DMS114 treated with DMSO at 0.1 percent for 48 hours (cell line): Measurements from ENCODE around the gene WWOX.

Experiments used
- DNase-seq: peaks from one replicate; lab custom pipeline; 2025; ENCODE audit not compliant: unreplicated experiment; lab: John Stamatoyannopoulos, UW

The WWOX gene

GRCh38 chr16:78994135-78994745, 894.8 kb downstream of the WWOX start:
- no peak for DNase-seq

GRCh38 chr16:78995441-78995840, 896.0 kb downstream of the WWOX start:
- no peak for DNase-seq

GRCh38 chr16:78996790-78997189, 897.3 kb downstream of the WWOX start:
- no peak for DNase-seq

- no peak for DNase-seq
Measured at GRCh38 chr16:78998879-78999278, 899.4 kb downstream of the WWOX start.

GRCh38 chr16:79001156-79001967, 901.9 kb downstream of the WWOX start:
- no peak for DNase-seq

- no peak for DNase-seq
Measured at GRCh38 chr16:79003026-79003609, 903.7 kb downstream of the WWOX start.

GRCh38 chr16:79004309-79004708, 904.9 kb downstream of the WWOX start:
- DNase-seq, result no peak

GRCh38 chr16:79005096-79005495, 905.6 kb downstream of the WWOX start:
- DNase-seq, result no peak

- no peak for DNase-seq
Measured at GRCh38 chr16:79006206-79006605, 906.8 kb downstream of the WWOX start.

GRCh38 chr16:79006765-79007164, 907.3 kb downstream of the WWOX start:
- no peak for DNase-seq

GRCh38 chr16:79007614-79008013, 908.2 kb downstream of the WWOX start:
- no peak for DNase-seq

- no peak for DNase-seq
Measured at GRCh38 chr16:79008036-79008868, 908.8 kb downstream of the WWOX start.

- DNase-seq, result no peak
Measured at GRCh38 chr16:79008869-79009179, 909.4 kb downstream of the WWOX start.

GRCh38 chr16:79009896-79010295, 910.4 kb downstream of the WWOX start:
- no peak for DNase-seq

- DNase-seq, result no peak
Measured at GRCh38 chr16:79011282-79011681, 911.8 kb downstream of the WWOX start.

GRCh38 chr16:79012671-79013434, 913.4 kb downstream of the WWOX start:
- DNase-seq, result no peak

- DNase-seq, result no peak
Measured at GRCh38 chr16:79013930-79014660, 914.6 kb downstream of the WWOX start.

- no peak for DNase-seq
Measured at GRCh38 chr16:79018650-79019429, 919.4 kb downstream of the WWOX start.

- no peak for DNase-seq
Measured at GRCh38 chr16:79019431-79019830, 920.0 kb downstream of the WWOX start.
